WI38 (cell line): ENCODE measurements around the gene ETV5.

Experiments used
- H3K4me3 ChIP-seq: 2 replicates; pipeline ENCODE4 v1.5.1; 2011; ENCODE audit warnings: low read depth, mild to moderate bottlenecking, control low read depth, low read length
- CTCF ChIP-seq: IDR thresholded peaks from 2 replicates; pipeline ENCODE4 v1.5.1; 2012; ENCODE audit warnings: low read depth, mild to moderate bottlenecking, control low read depth, low read length

The ETV5 gene

GRCh38 chr3:186052096-186052840, 56.6 kb downstream of the ETV5 start:
- no peak for TF ChIP-seq CTCF
- no peak overlapping the region for H3K4me3 ChIP-seq

GRCh38 chr3:186049001-186049400, 59.9 kb downstream of the ETV5 start:
- no peak for TF ChIP-seq CTCF
- H3K4me3 ChIP-seq: no peak overlapping the region

GRCh38 chr3:186048119-186048518, 60.8 kb downstream of the ETV5 start:
- TF ChIP-seq CTCF: no peak
- no peak overlapping the region for H3K4me3 ChIP-seq

GRCh38 chr3:186046838-186047237, 62.1 kb downstream of the ETV5 start:
- TF ChIP-seq CTCF: no peak
- H3K4me3 ChIP-seq: no peak overlapping the region

GRCh38 chr3:186044968-186045367, 63.9 kb downstream of the ETV5 start:
- TF ChIP-seq CTCF: no peak
- H3K4me3 ChIP-seq: no peak overlapping the region

GRCh38 chr3:186044427-186044826, 64.5 kb downstream of the ETV5 start:
- no peak for TF ChIP-seq CTCF
- H3K4me3 ChIP-seq: no peak overlapping the region

- TF ChIP-seq CTCF: no peak
- no peak overlapping the region for H3K4me3 ChIP-seq
Observed at GRCh38 chr3:186042521-186043202, 66.2 kb downstream of the ETV5 start.
